ENCODE data around the gene MVP. TPM values are rescaled to one million over a fixed set of nuclear protein-coding genes. Genes with fewer than 3 reads are reported as not detected.

The MVP gene
- total and polyA plus RNA-seq, 7 donors: 17.6 to 75.9 (median 34.3) TPM

DNA sequence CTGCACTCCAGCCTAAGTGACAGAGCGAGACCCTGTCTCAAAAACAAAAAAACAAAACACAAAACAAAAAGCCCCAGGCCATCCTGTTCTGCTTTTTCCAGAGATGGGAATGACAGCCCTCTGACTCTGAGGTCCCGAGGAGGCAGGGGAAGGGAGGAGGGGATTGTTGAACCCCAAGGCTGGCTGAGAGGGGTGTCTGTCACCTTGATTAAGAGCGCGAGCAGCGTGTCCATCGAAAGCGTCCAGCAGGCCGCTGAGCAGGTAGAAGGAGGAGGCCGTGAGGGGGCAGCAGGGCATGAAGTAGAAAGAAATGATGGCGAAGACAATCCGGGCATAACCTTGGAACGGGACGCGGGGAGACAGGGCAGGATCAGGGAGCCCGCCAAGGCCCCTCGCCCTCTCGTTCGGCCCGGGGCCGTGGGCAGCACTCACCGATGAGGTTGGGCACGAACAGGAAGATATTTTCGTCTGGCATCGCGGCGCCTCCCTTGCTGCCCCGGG, 42.2 kb downstream of the MVP start:
- DNase-seq (no peak), ATAC-seq (peak; percentile 1 to 12 (median 3))
- intact Hi-C loops (cut with DNase I): loop anchor here (5.0 kb wide), 3 partner anchors 45 to 145 kb away; partner anchors contain the start of genes PAGR1 (in 1 of the 2) and TAOK2 (in 1 of the 2)

DNA sequence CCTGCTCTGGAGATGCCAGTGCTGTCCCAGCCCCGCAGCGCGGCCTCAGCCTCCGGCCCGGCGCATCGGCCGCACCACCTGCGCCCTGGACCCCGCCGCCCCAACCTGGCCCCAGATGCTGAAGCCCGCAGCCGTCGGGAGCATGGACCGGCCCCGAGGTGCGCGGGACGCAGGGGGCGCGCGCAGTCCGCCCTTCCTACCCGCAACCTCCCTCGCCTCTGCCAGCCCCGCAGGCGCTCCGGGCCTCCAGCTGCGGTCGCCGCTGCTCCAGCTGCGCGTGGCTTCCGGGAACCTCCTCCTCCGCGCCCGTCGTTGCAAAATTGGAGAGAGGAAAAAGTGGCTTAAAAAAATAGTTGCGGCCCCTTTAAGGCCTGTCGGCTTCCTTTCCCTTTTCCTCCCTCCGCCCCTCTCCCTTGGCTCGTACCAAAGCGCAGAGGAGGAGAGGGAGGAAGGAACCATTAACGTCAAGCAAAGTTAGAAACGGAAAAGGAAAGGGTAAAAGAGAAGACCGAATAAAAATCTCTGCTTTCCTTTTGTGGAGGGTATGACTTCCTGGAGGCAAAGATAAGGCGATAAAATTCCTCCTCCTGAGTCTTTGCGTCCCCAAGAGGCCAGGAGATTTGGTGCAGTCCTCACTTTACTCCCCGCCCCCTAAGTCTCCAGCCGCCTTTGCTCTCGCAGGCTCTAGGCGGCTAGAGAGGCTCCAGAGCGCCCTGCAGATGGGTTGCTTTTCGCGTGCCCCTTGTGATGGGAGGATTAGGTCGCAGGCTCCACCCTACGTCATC, 42.8 kb downstream of the MVP start, which contains the start of gene CDIPT:
TSS of gene CDIPT (minus strand) at position 343 of the 785 bp plus-strand sequence. CDS start 369 bp downstream, outside the sequence.
- TF ChIP-seq CTCF (IDR thresholded peaks at IDR 0.05): peak; percentile 39
- H3K4me1 ChIP-seq: peaks cover 10% of the 10 kb centered on the region
- peak within 1 kb of the TSS; percentile 95 for H3K4me3 ChIP-seq
- intact Hi-C loops (cut with DNase I): loop anchor here (5.0 kb wide), 3 partner anchors 46 to 144 kb away; partner anchors contain the start of genes PAGR1 (in 1 of the 2) and TAOK2 (in 1 of the 2)
- peak within 1 kb of the TSS; percentile 85 for H3K27ac ChIP-seq
- H3K27me3 ChIP-seq (ENCODE audit: insufficient read depth in 3 of 3, low read length in 2 of 3): no peaks in the 10 kb centered on the region
- 0% methylated on average over 44 to 57 of the region's 57 CpGs for WGBS, 3 donors
- no peaks in the 10 kb centered on the region for H3K9me3 ChIP-seq
- DNase-seq (peak; percentile 95 to 97), ATAC-seq (peak; percentile 98 to 99 (median 99))
- H3K36me3 ChIP-seq (ENCODE audit: insufficient read depth in 1 of 2, low read depth in 1 of 2): peaks cover 0 to 34% of the 10 kb centered on the region in 2 donors

More for the DNA sequence above, 42.2 kb downstream of the MVP start:
- peaks cover 0 to 34% of the 10 kb centered on the region in 2 donors for H3K36me3 ChIP-seq (ENCODE audit: insufficient read depth in 1 of 2, low read depth in 1 of 2)
- 1% methylated on average over 27 of the region's 27 CpGs for WGBS, 3 donors
- H3K27me3 ChIP-seq (ENCODE audit: insufficient read depth in 3 of 3, low read length in 2 of 3): no peaks in the 10 kb centered on the region
- peak overlapping the region; percentile 85 for H3K27ac ChIP-seq
- TF ChIP-seq CTCF (IDR thresholded peaks at IDR 0.05): no peak
- peak overlapping the region; percentile 95 for H3K4me3 ChIP-seq
- no peaks in the 10 kb centered on the region for H3K9me3 ChIP-seq
- H3K4me1 ChIP-seq: peaks cover 10% of the 10 kb centered on the region

- Histone ChIP-seq H3K36me3 (ENCODE audit: insufficient read depth in 1 of 2, low read depth in 1 of 2) (peaks cover 0 to 30% of the 10 kb centered on the region in 2 donors), H3K4me3 (peak overlapping the region; percentile 95), H3K4me1 (peaks cover 10% of the 10 kb centered on the region), H3K27me3 (ENCODE audit: insufficient read depth in 3 of 3, low read length in 2 of 3) (no peaks in the 10 kb centered on the region), H3K27ac (peak overlapping the region; percentile 85), H3K9me3 (no peaks in the 10 kb centered on the region)
- DNase-seq: no peak
- no peak for TF ChIP-seq CTCF (IDR thresholded peaks at IDR 0.05)
- intact Hi-C loops (cut with DNase I): loop anchor here (5.0 kb wide), 3 partner anchors 46 to 144 kb away; partner anchors contain the start of genes PAGR1 (in 1 of the 2) and TAOK2 (in 1 of the 2)
- no peak for ATAC-seq
- WGBS, 3 donors: 11 to 31% (median 31%) methylated on average over 11 to 16 of the region's 16 CpGs
Observed at GRCh38 chr16:29863669-29863984, 43.4 kb downstream of the MVP start.

- Histone ChIP-seq H3K27me3 (ENCODE audit: insufficient read depth in 3 of 3, low read length in 2 of 3) (no peaks in the 10 kb centered on the region), H3K4me3 (peak overlapping the region; percentile 95), H3K27ac (no peak overlapping the region), H3K9me3 (no peaks in the 10 kb centered on the region), H3K4me1 (peaks cover 10% of the 10 kb centered on the region), H3K36me3 (ENCODE audit: insufficient read depth in 1 of 2, low read depth in 1 of 2) (peaks cover 0 to 24% of the 10 kb centered on the region in 2 donors)
- intact Hi-C loops (cut with DNase I): loop anchor here (5.0 kb wide), 3 partner anchors 47 to 143 kb away; partner anchors contain the start of genes PAGR1 (in 1 of the 2) and TAOK2 (in 1 of the 2)
- DNase-seq (no peak), ATAC-seq (no peak)
- TF ChIP-seq CTCF (IDR thresholded peaks at IDR 0.05): no peak
- 77 to 82% (median 77%) methylated on average over 8 to 9 of the region's 9 CpGs for WGBS, 3 donors
Observed at GRCh38 chr16:29864205-29864604, 43.9 kb downstream of the MVP start.
